Naive B cell (primary cell): ENCODE data around the gene CFAP65. TPM values are rescaled to one million over a fixed set of nuclear protein-coding genes. Genes with fewer than 3 reads are reported as not detected.

Source experiments
- ATAC-seq, 2 donors: fragments of 150-1000 bp; cut with Tn5 transposase; 2 replicates each; pipeline ENCODE4 v1.10.0; 2021; ENCODE audit warnings: low read depth in 2 of 2, mild to moderate bottlenecking in 2 of 2, moderate library complexity in 2 of 2
- DNase-seq: peaks from one replicate; pipeline ENCODE4 v3.0.0; 2022
- H3K27ac Mint-ChIP-seq, 6 donors: one replicate each; pipeline ENCODE4 v1.8.0; 2020 to 2022; ENCODE audit warnings: mild to moderate bottlenecking in 6 of 6, mixed read lengths in 6 of 6, moderate library complexity in 5 of 6, inconsistent platforms in 2 of 6
- H3K27me3 Mint-ChIP-seq, 3 donors: one replicate each; pipeline ENCODE4 v1.8.0; 2021 to 2022; ENCODE audit warnings: mixed read lengths in 3 of 3, mild to moderate bottlenecking in 1 of 3
- H3K36me3 Mint-ChIP-seq, 2 donors: one replicate each; pipeline ENCODE4 v1.8.0; 2020 to 2022; ENCODE audit warnings: mixed read lengths in 2 of 2, inconsistent platforms in 1 of 2, mild to moderate bottlenecking in 1 of 2
- H3K4me1 Mint-ChIP-seq, 3 donors: one replicate each; pipeline ENCODE4 v1.8.0; 2020 to 2022; ENCODE audit warnings: mixed read lengths in 3 of 3, inconsistent platforms in 1 of 3, mild to moderate bottlenecking in 1 of 3, moderate library complexity in 1 of 3
- H3K4me3 Mint-ChIP-seq, 8 donors: one replicate each; pipeline ENCODE4 v1.8.0; 2020 to 2022; ENCODE audit warnings: mild to moderate bottlenecking in 8 of 8, mixed read lengths in 8 of 8, moderate library complexity in 8 of 8, inconsistent platforms in 2 of 8
- H3K9me3 Mint-ChIP-seq, 7 donors: one replicate each; pipeline ENCODE4 v1.8.0; 2020 to 2022; ENCODE audit warnings: mixed read lengths in 7 of 7, mild to moderate bottlenecking in 5 of 7, inconsistent platforms in 2 of 7, moderate library complexity in 1 of 7
- polyA plus RNA-seq, 6 donors: library from polyadenylated mRNA; unstranded; fragments of 300-500 nt; fragmentation: Illumina TruSeq; gene quantifications; one replicate each; pipeline ENCODE4 v1.2.3, GENCODE V29; 2021; ENCODE audit warnings: low read depth in 6 of 6

Gene CFAP65
- polyA plus RNA-seq, 6 donors from 2014 or later: not detected

DNA sequence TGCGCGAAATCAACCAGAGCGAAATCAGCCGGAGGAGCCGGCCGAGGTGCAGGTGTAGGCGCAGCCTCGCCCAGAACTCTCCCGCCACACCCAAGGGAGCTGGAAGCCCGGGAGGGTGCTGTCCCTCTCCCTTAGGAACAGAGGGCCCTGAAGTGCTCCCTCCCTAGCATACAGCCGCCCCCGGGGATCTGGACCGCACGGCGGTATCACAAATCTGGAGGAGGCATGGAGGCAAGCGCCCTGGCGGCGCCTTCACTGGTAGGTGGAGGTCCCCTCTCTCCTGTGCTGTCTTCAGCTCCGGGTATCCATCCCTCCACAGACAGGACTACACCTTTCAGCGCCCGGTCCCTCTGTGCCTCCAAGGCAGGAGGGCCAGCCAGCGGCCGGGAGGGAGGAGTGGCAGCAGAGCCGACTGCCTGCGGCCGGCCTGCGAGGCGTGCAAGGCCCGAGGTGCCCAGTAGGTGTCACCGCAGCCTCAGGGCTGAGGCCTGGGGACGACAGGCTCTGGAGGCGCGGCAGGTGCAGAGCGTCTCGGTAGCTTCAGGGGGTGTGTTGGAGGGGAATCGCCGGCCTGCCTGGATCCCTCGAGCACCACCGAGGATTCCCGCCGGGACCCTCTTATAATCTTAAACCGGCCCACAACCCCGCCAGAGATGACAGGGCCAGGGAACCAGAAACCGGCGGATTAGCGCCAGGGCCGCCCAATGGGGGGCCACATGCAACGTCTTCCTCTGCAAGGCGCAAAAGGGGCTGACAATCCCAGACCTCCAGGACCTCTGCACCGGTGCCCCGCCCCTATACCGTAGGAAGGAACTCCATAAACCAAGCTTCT lies 16.6 kb upstream of the CFAP65 start:
- peaks cover 44 to 91% (median 66%) of the 10 kb centered on the region in 3 donors for H3K27me3 Mint-ChIP-seq
- peaks cover 0 to 8% of the 10 kb centered on the region in 2 donors for H3K36me3 Mint-ChIP-seq
- peak overlapping the region in 7 of 8 donors; percentile 43 to 75 (median 51) for H3K4me3 Mint-ChIP-seq

GRCh38 chr2:219056896-219057708 lies 15.8 kb upstream of the CFAP65 start:
- Mint-ChIP-seq H3K36me3 (peaks cover 0 to 8% of the 10 kb centered on the region in 2 donors), H3K4me1 (peaks cover 16 to 29% (median 21%) of the 10 kb centered on the region in 3 donors), H3K27ac (no peak overlapping the region), H3K4me3 (peak overlapping the region in 1 of 8 donors; percentile 62), H3K27me3 (peaks cover 42 to 90% (median 66%) of the 10 kb centered on the region in 3 donors), H3K9me3 (peaks cover 0 to 2% (median 0%) of the 10 kb centered on the region in 7 donors)
- ATAC-seq: no peak
- no peak for DNase-seq

More for the DNA sequence above, 16.6 kb upstream of the CFAP65 start:
- ATAC-seq: peak; percentile 92 to 93
- Mint-ChIP-seq H3K27ac (peak overlapping the region in 3 of 6 donors; percentile 54 to 80 (median 59)), H3K4me1 (peaks cover 16 to 29% (median 21%) of the 10 kb centered on the region in 3 donors), H3K9me3 (peaks cover 0 to 2% (median 0%) of the 10 kb centered on the region in 7 donors)
- DNase-seq: peak; percentile 72

GRCh38 chr2:219056176-219056895 lies 15.0 kb upstream of the CFAP65 start:
- no peak for ATAC-seq
- Mint-ChIP-seq H3K27ac (no peak overlapping the region), H3K9me3 (peaks cover 0 to 2% (median 0%) of the 10 kb centered on the region in 7 donors), H3K27me3 (peaks cover 37 to 88% (median 65%) of the 10 kb centered on the region in 3 donors), H3K36me3 (peaks cover 0 to 8% of the 10 kb centered on the region in 2 donors), H3K4me1 (peaks cover 16 to 27% (median 21%) of the 10 kb centered on the region in 3 donors), H3K4me3 (peak overlapping the region in 3 of 8 donors; percentile 14 to 36 (median 25))
- DNase-seq: no peak

DNA sequence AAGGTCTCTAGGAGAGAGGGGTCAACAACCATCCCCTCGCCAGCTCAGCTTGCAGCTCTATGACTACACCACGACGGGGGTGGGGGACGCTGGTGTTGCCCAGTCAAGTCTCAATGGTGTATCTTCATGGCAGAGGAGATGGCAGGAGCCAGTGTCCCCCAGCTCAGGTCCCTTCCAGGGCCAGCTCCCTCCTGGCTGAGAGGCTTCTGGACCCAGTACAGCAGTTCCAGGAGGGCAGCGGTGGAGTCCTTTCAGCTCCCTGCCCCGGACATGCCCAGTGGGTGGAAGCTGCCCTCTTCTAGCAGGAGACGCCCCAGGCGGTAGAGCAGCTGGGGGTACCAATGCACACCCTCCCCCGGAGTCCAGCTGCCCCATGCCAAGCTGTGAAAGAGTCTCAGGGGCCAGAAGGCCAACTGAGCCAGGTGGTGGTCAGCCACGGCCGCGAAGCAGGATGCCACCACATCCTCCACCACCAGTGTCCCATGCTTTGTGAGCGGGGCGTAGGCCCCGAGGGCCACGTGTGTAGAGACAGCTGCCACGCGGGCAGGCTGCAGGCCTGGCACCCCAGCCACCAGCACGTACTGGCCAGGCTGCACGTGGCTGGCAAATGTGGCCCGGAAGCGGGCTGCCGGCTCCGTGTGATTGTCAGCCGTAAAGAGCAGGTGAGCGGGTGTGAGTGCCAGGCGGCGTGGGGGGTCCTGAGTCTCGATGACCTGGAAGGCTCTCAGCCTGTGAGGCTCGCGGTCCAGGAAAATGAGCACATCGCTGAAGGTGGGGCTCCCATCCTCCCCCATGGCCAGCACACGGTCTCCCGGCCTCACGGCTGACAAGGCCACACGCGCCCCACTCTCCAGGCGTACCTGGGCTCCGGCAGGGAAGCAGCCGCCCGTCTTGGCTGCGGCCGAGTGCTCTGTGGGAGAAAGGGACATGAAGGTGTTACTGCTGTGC lies 13.9 kb upstream of the CFAP65 start:
- Mint-ChIP-seq H3K4me1 (peaks cover 16 to 26% (median 20%) of the 10 kb centered on the region in 3 donors), H3K27me3 (peaks cover 44 to 94% (median 72%) of the 10 kb centered on the region in 3 donors), H3K27ac (no peak overlapping the region), H3K36me3 (peaks cover 0 to 8% of the 10 kb centered on the region in 2 donors), H3K9me3 (peaks cover 0 to 2% (median 0%) of the 10 kb centered on the region in 7 donors), H3K4me3 (no peak overlapping the region)
- DNase-seq (no peak), ATAC-seq (no peak)

GRCh38 chr2:219049282-219049681 lies 8.0 kb upstream of the CFAP65 start:
- no peak for ATAC-seq
- Mint-ChIP-seq H3K4me3 (no peak overlapping the region), H3K9me3 (no peaks in the 10 kb centered on the region), H3K36me3 (no peaks in the 10 kb centered on the region), H3K27ac (no peak overlapping the region), H3K27me3 (peaks cover 72 to 90% (median 87%) of the 10 kb centered on the region in 3 donors), H3K4me1 (no peaks in the 10 kb centered on the region)
- DNase-seq: no peak

DNA sequence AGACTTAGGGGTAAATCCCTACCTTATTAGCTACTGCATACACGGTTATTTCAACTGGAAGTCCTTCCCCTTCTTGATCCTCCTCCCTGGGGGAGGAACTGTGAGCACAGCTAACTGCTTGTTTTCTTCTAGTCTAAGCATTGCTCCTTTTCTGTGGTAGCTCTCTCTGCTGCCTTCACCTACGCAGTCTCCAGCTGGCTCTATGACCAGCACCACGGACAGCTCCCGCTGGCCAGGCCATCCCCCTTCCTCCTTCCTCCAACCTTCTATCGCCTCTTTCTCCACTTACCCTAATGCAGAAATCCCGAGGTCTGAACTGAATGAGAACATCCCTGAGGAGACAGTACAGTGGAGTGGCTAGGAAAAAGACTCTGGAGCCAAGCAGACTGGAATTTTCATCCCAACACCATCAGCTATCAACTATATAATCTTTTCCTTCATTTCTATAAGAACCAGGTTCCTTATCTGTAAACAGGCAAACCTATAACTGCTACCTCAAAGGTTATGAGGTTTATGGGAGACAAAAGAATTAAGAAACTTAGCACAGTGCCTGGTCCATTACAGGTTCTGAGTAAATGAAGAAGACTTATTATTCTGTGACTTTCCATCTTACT lies 4.7 kb upstream of the CFAP65 start:
- Mint-ChIP-seq H3K27ac (no peak overlapping the region), H3K36me3 (no peaks in the 10 kb centered on the region), H3K4me1 (peaks cover 0 to 10% (median 4%) of the 10 kb centered on the region in 3 donors), H3K4me3 (no peak overlapping the region), H3K27me3 (peaks cover 76 to 95% (median 93%) of the 10 kb centered on the region in 3 donors), H3K9me3 (no peaks in the 10 kb centered on the region)
- DNase-seq (no peak), ATAC-seq (no peak)

- Mint-ChIP-seq H3K27ac (no peak overlapping the region), H3K4me1 (peaks cover 0 to 11% (median 5%) of the 10 kb centered on the region in 3 donors), H3K4me3 (peak overlapping the region in 1 of 8 donors; percentile 6), H3K9me3 (peaks cover 0 to 2% (median 0%) of the 10 kb centered on the region in 7 donors), H3K36me3 (no peaks in the 10 kb centered on the region), H3K27me3 (peaks cover 64 to 92% (median 86%) of the 10 kb centered on the region in 3 donors)
- DNase-seq: no peak
- ATAC-seq: no peak
Observed at GRCh38 chr2:219042750-219043149, 1.4 kb upstream of the CFAP65 start.

- Mint-ChIP-seq H3K27me3 (peaks cover 64 to 92% (median 89%) of the 10 kb centered on the region in 3 donors), H3K36me3 (no peaks in the 10 kb centered on the region), H3K9me3 (peaks cover 0 to 2% (median 0%) of the 10 kb centered on the region in 7 donors), H3K4me3 (peak overlapping the region in 1 of 8 donors; percentile 25), H3K4me1 (peaks cover 0 to 11% (median 5%) of the 10 kb centered on the region in 3 donors), H3K27ac (no peak overlapping the region)
- ATAC-seq (no peak), DNase-seq (no peak)
Observed at GRCh38 chr2:219042157-219042556, 841 bp upstream of the CFAP65 start.

- Mint-ChIP-seq H3K27ac (no peak overlapping the region), H3K36me3 (no peaks in the 10 kb centered on the region), H3K9me3 (peaks cover 0 to 2% (median 0%) of the 10 kb centered on the region in 7 donors), H3K4me3 (no peak overlapping the region), H3K27me3 (peaks cover 46 to 97% (median 88%) of the 10 kb centered on the region in 3 donors), H3K4me1 (peaks cover 0 to 11% (median 5%) of the 10 kb centered on the region in 3 donors)
- DNase-seq (no peak), ATAC-seq (no peak)
Observed at GRCh38 chr2:219038600-219038999, 2.7 kb downstream of the CFAP65 start.

- H3K36me3 Mint-ChIP-seq: no peaks in the 10 kb centered on the region
- H3K27ac Mint-ChIP-seq: no peak overlapping the region
- DNase-seq (no peak), ATAC-seq (no peak)
- peaks cover 46 to 97% (median 88%) of the 10 kb centered on the region in 3 donors for H3K27me3 Mint-ChIP-seq
- no peak overlapping the region for H3K4me3 Mint-ChIP-seq
- peaks cover 0 to 3% (median 0%) of the 10 kb centered on the region in 7 donors for H3K9me3 Mint-ChIP-seq
- peaks cover 0 to 11% (median 5%) of the 10 kb centered on the region in 3 donors for H3K4me1 Mint-ChIP-seq
Observed at GRCh38 chr2:219037783-219038499, 3.4 kb downstream of the CFAP65 start.

GRCh38 chr2:219035942-219036341 lies 5.4 kb downstream of the CFAP65 start:
- Mint-ChIP-seq H3K27me3 (peaks cover 36 to 94% (median 84%) of the 10 kb centered on the region in 3 donors), H3K36me3 (no peaks in the 10 kb centered on the region), H3K4me1 (no peaks in the 10 kb centered on the region), H3K27ac (no peak overlapping the region), H3K9me3 (peaks cover 0 to 3% (median 0%) of the 10 kb centered on the region in 7 donors), H3K4me3 (no peak overlapping the region)
- DNase-seq (no peak), ATAC-seq (no peak)
